ENCODE data around the gene EFHD2. TPM values are rescaled to one million over a fixed set of nuclear protein-coding genes. Genes with fewer than 3 reads are reported as not detected.

EFHD2 gene
- total and polyA plus RNA-seq, 2 of the 8 experiments (the other 6 are each of a cell fraction or from before 2014, with no cell fraction given), result 24.4 to 25.1 TPM

GRCh38 chr1:15449567-15449966, 39.9 kb downstream of the EFHD2 start (continued):
- TF ChIP-seq KDM1A (IDR thresholded peaks at IDR 0.05; ENCODE audit: borderline replicate concordance, low read length), result no peak

Measured in H1 (cell line).